Measurements from ENCODE around the gene KRT12. TPM values are rescaled to one million over a fixed set of nuclear protein-coding genes. Genes with fewer than 3 reads are reported as not detected.

KRT12 gene
- polyA plus RNA-seq, 2 of the 4 experiments (the other 2 are of a cell fraction), result not detected

DNA sequence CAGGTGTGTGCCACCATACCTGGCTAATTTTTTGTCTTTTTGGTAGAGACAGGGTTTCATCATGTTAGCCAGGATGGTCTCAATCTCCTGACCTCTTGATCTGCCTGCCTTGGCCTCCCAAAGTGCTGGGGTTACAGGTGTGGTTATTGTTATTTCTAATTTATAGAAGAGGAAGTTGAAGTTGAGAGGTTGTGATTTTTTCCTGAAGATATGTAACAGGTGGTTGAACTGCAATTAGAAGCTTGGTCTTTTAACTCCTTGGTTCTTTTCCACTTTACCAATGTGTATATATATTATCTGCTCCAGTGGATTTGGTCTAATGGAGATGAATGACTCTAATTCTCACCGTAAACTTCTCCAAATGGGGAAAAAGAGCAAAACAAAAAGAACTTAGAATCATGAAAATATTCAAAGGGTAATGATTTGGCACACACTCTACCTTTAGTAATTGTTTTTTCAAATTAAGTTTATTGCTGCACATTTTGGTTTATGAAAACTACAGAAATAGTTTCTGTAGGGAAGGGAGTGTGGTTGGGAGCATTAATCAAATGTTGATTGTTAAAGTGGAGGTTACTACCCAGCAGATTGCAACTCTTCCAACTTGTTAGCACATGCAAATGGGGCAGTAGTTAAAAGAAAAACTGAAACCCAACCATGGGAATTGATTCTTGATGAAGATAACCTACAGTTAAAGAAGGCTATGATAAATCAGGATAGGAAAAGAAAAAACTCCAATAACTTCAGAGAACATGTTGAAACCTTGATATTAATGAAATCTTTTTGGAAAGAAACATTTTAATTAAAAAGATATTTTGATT, 42.8 kb downstream of the KRT12 start:
- POLR2A ChIA-PET, result no interaction called here
- ATAC-seq, result no peak

DNA sequence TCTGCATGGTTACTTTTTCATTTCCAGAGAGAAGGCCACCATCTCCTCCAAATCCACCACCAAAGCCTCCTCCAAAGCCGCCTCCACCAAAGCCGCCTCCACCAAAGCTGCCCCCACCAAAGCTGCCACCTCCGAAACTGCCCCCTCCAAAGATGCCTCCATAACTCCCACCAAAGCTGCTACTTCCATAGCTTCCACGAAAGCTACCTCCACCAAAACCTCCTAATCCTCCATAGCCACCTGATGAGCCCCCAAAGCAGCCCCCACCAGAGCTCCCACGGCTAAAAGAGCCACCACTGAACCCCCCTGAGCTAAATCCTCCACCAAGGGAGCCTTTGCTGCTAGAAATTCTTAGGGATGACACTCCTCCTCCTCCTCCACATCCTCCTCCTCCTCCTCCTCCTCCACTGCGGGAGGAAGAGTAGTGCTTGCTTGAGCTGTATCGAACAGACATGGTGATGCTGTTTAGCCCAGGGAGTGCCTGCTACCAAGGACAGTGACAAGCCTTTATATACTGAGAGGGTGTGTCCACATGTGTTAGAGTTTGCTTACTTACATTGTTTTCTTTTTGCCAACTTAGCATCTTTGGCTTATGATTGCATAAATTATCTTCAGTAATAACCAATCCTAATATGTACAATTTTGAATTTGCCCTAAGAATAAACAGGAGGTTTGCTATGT, 44.8 kb downstream of the KRT12 start, which contains the start of gene KRT10:
Gene KRT10 (minus strand): TSS at position 483 of the 681 bp plus-strand sequence. CDS start 29 bp downstream, at position 454.
- TF ChIP-seq, protein P1, sequence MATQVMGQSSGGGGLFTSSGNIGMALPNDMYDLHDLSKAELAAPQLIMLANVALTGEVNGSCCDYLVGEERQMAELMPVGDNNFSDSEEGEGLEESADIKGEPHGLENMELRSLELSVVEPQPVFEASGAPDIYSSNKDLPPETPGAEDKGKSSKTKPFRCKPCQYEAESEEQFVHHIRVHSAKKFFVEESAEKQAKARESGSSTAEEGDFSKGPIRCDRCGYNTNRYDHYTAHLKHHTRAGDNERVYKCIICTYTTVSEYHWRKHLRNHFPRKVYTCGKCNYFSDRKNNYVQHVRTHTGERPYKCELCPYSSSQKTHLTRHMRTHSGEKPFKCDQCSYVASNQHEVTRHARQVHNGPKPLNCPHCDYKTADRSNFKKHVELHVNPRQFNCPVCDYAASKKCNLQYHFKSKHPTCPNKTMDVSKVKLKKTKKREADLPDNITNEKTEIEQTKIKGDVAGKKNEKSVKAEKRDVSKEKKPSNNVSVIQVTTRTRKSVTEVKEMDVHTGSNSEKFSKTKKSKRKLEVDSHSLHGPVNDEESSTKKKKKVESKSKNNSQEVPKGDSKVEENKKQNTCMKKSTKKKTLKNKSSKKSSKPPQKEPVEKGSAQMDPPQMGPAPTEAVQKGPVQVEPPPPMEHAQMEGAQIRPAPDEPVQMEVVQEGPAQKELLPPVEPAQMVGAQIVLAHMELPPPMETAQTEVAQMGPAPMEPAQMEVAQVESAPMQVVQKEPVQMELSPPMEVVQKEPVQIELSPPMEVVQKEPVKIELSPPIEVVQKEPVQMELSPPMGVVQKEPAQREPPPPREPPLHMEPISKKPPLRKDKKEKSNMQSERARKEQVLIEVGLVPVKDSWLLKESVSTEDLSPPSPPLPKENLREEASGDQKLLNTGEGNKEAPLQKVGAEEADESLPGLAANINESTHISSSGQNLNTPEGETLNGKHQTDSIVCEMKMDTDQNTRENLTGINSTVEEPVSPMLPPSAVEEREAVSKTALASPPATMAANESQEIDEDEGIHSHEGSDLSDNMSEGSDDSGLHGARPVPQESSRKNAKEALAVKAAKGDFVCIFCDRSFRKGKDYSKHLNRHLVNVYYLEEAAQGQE (IDR thresholded peaks at IDR 0.05), result peak; percentile 53
- TF ChIP-seq ZC3H11A (IDR thresholded peaks at IDR 0.05), result no peak
- peak; percentile 84 for TF ChIP-seq MAFK (IDR thresholded peaks at IDR 0.05; ENCODE audit: partially characterized antibody)
- no peak for ATAC-seq
- ChIA-PET POLR2A (interaction anchor here (1.2 kb wide), 1 partner anchor 866 kb away, joined by 5 read pairs; no protein-coding TSS in a partner anchor), CTCF (interaction anchor here (1.5 to 2.3 kb wide), 4 partner anchors 11 to 845 kb away, joined by 5 to 9 read pairs (median 7); no protein-coding TSS in a partner anchor)
- no peak within 1 kb of the TSS for H3K4me3 ChIP-seq
- no peak within 1 kb of the TSS for H3K27ac ChIP-seq
- H3K4me1 ChIP-seq, result peaks cover 16% of the 10 kb centered on the region
- no peaks in the 10 kb centered on the region for H3K9me3 ChIP-seq
- no peak within 1 kb of the TSS for H3K4me2 ChIP-seq
- FAIRE-seq, result no peak
- no peak for DNase-seq (ENCODE audit: low read depth in 1 of 2, low spot score in 1 of 2)
- WGBS (ENCODE audit: missing lambda C conversion rate), result 76% methylated on average over 7 of the region's 7 CpGs

More for the DNA sequence above, 42.8 kb downstream of the KRT12 start:
- Histone ChIP-seq H3K9me3 (no peaks in the 10 kb centered on the region), H3K4me1 (peaks cover 21% of the 10 kb centered on the region), H3K4me2 (no peak overlapping the region), H3K4me3 (no peak overlapping the region), H3K27ac (no peak overlapping the region)
- DNase-seq (ENCODE audit: low read depth in 1 of 2, low spot score in 1 of 2), result no peak
- no peak for TF ChIP-seq JUN (IDR thresholded peaks at IDR 0.05)
- TF ChIP-seq POLR2AphosphoS2 (conservative IDR thresholded peaks at IDR 0.05; ENCODE audit: low read length), result no peak
- TF ChIP-seq RNF2 (IDR thresholded peaks at IDR 0.05; ENCODE audit: borderline replicate concordance, low read depth), result no peak
- TF ChIP-seq, protein P1 (IDR thresholded peaks at IDR 0.05), result no peak
- TF ChIP-seq FOSL2 (IDR thresholded peaks at IDR 0.05), result no peak
- no peak for TF ChIP-seq FOSL2 (CRISPR knock-in tag; IDR thresholded peaks at IDR 0.05)
- no peak for TF ChIP-seq CHD4 (IDR thresholded peaks at IDR 0.05; ENCODE audit: borderline replicate concordance)
- TF ChIP-seq SREBF2 (IDR thresholded peaks at IDR 0.05), result no peak
- no peak for TF ChIP-seq GATA3 (IDR thresholded peaks at IDR 0.05; ENCODE audit: borderline replicate concordance)
- TF ChIP-seq, protein P2, sequence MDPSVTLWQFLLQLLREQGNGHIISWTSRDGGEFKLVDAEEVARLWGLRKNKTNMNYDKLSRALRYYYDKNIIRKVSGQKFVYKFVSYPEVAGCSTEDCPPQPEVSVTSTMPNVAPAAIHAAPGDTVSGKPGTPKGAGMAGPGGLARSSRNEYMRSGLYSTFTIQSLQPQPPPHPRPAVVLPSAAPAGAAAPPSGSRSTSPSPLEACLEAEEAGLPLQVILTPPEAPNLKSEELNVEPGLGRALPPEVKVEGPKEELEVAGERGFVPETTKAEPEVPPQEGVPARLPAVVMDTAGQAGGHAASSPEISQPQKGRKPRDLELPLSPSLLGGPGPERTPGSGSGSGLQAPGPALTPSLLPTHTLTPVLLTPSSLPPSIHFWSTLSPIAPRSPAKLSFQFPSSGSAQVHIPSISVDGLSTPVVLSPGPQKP (IDR thresholded peaks at IDR 0.05; ENCODE audit: low read depth, low read length), result no peak
- no peak for TF ChIP-seq ESRRA (IDR thresholded peaks at IDR 0.05; ENCODE audit: borderline replicate concordance, low read length)
- no peak for TF ChIP-seq RFX5 (IDR thresholded peaks at IDR 0.05)
- no peak for TF ChIP-seq FOSB (CRISPR knock-in tag; IDR thresholded peaks at IDR 0.05)
- TF ChIP-seq HOXB5 (CRISPR knock-in tag; IDR thresholded peaks at IDR 0.05), result no peak
- FAIRE-seq, result no peak
- CTCF ChIA-PET, result interaction anchor here (0.9 to 1.4 kb wide), 4 partner anchors 725 to 842 kb away, joined by 3 to 5 read pairs (median 4); no protein-coding TSS in a partner anchor
- WGBS (ENCODE audit: missing lambda C conversion rate), result 95% methylated on average over 1 of the region's 1 CpG
